Measurements from ENCODE around the gene TTN. TPM values are rescaled to one million over a fixed set of nuclear protein-coding genes. Genes with fewer than 3 reads are reported as not detected.

TTN gene
- total RNA-seq, 2 donors from 2014 or later = 4.3 to 9.2 TPM

GRCh38 chr2:178479275-178479616 is 328.0 kb downstream of the TTN start:
- DNase-seq (ENCODE audit: low spot score in 2 of 2) = no peak
- Mint-ChIP-seq H3K36me3 (peaks cover 4 to 5% of the 10 kb centered on the region in 2 donors), H3K9me3 (no peaks in the 10 kb centered on the region), H3K27ac (peak overlapping the region; percentile 90 to 95)
- ATAC-seq = no peak

- peak; percentile 72 to 81 for ATAC-seq
- Mint-ChIP-seq H3K9me3 (no peaks in the 10 kb centered on the region), H3K36me3 (peaks cover 4 to 5% of the 10 kb centered on the region in 2 donors), H3K27ac (peak within 1 kb of the TSS; percentile 90 to 95)
- peak; percentile 78 to 83 for DNase-seq (ENCODE audit: low spot score in 2 of 2)
Observed at GRCh38 chr2:178478439-178479274, 328.6 kb downstream of the TTN start, which contains the start of gene FKBP7. FKBP7 (minus strand) TSS chr2:178478600; CDS start chr2:178478499, 101 bp downstream.

- H3K36me3 Mint-ChIP-seq = peaks cover 4 to 5% of the 10 kb centered on the region in 2 donors
- DNase-seq (ENCODE audit: low spot score in 2 of 2) = peak in 1 of 2 donors; percentile 23
Observed at GRCh38 chr2:178478130-178478438, 329.1 kb downstream of the TTN start.

GRCh38 chr2:178477443-178478129 is 329.6 kb downstream of the TTN start:
- DNase-seq (ENCODE audit: low spot score in 2 of 2) (no peak), ATAC-seq (no peak)
- Mint-ChIP-seq H3K36me3 (peaks cover 4 to 5% of the 10 kb centered on the region in 2 donors), H3K27ac (peak overlapping the region in 1 of 2 donors; percentile 95), H3K9me3 (no peaks in the 10 kb centered on the region)

More at GRCh38 chr2:178478130-178478438, 329.1 kb downstream of the TTN start:
- Mint-ChIP-seq H3K9me3 (no peaks in the 10 kb centered on the region), H3K27ac (peak overlapping the region; percentile 90 to 95)
- ATAC-seq = no peak

- ATAC-seq (no peak), DNase-seq (ENCODE audit: low spot score in 2 of 2) (no peak)
- Mint-ChIP-seq H3K36me3 (peaks cover 4 to 5% of the 10 kb centered on the region in 2 donors), H3K27ac (no peak overlapping the region), H3K9me3 (no peaks in the 10 kb centered on the region)
Observed at GRCh38 chr2:178476477-178476876, 330.7 kb downstream of the TTN start.

Other genes starting within 250 kb of the TTN start
- 10 to 100 TPM in 1 of 2 donors, 1 to 10 TPM in 1; 6.1 to 10.6 TPM for gene CCDC141, start 242.7 kb upstream of the TTN start, total RNA-seq

Data from activated naive CD4-positive, alpha-beta T cell treated with anti-CD3 and anti-CD28 coated beads, Interleukin-2, amount 50 U/mL, for 72 hours (primary cell).